Adrenal gland (tissue), 5 donors: ENCODE results near the gene CCDC142.

ENCODE experiments used
- POLR2A ChIP-seq, 2 donors: fragments of 450-650 bp; IDR thresholded peaks; one replicate each; pipeline ENCODE4 v1.6.1; 2017; ENCODE audit warnings: antibody characterized with exemption in 2 of 2, mild to moderate bottlenecking in 2 of 2, moderate library complexity in 1 of 2
- TF ChIP-seq, protein P1 (sequence below), 6 experiments: fragments of 450-650 bp in 4 of 6; fragments of 200-600 bp in 2 of 6; sonication (generic) in 1 of 6; IDR thresholded peaks; 1 replicate in 5 of 6; 2 replicates in 1 of 6; pipeline versions ENCODE4 v1.5.1 to v1.8.0; 2016 to 2021; ENCODE audit warnings: antibody characterized with exemption in 6 of 6, mild to moderate bottlenecking in 2 of 6, moderate library complexity in 1 of 6
- donor health status: DM: no; HTN: no; CAD: no.

GRCh38 chr2:74471332-74472065 is 11.3 kb downstream of the CCDC142 start:
- TF ChIP-seq, protein P1, sequence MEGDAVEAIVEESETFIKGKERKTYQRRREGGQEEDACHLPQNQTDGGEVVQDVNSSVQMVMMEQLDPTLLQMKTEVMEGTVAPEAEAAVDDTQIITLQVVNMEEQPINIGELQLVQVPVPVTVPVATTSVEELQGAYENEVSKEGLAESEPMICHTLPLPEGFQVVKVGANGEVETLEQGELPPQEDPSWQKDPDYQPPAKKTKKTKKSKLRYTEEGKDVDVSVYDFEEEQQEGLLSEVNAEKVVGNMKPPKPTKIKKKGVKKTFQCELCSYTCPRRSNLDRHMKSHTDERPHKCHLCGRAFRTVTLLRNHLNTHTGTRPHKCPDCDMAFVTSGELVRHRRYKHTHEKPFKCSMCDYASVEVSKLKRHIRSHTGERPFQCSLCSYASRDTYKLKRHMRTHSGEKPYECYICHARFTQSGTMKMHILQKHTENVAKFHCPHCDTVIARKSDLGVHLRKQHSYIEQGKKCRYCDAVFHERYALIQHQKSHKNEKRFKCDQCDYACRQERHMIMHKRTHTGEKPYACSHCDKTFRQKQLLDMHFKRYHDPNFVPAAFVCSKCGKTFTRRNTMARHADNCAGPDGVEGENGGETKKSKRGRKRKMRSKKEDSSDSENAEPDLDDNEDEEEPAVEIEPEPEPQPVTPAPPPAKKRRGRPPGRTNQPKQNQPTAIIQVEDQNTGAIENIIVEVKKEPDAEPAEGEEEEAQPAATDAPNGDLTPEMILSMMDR (IDR thresholded peaks at IDR 0.05): no peak
- no peak for TF ChIP-seq POLR2A (IDR thresholded peaks at IDR 0.05)
